Skeletal muscle tissue (tissue), 4 donors: ENCODE results near the gene FBXO27. TPM values are rescaled to one million over a fixed set of nuclear protein-coding genes. Genes with fewer than 3 reads are reported as not detected.

Experiments
- H3K27ac ChIP-seq: one replicate; pipeline ENCODE4 v1.7.0; 2013; ENCODE audit warnings: mild to moderate bottlenecking, low read depth, low read length, inconsistent platforms
- H3K27me3 ChIP-seq, 3 donors: one replicate each; pipeline ENCODE4 v1.7.0; 2013; ENCODE audit warnings: low read length in 3 of 3; ENCODE audit not compliant: control insufficient read depth in 3 of 3, insufficient read depth in 3 of 3
- H3K36me3 ChIP-seq, 3 donors: one replicate each; pipeline ENCODE4 v1.7.0; 2013; ENCODE audit warnings: low read length in 3 of 3; ENCODE audit not compliant: control insufficient read depth in 3 of 3, insufficient read depth in 3 of 3
- H3K4me1 ChIP-seq, 3 donors: one replicate each; pipeline ENCODE4 v1.7.0; 2013; ENCODE audit warnings: low read length in 3 of 3, mild to moderate bottlenecking in 3 of 3; ENCODE audit not compliant: control insufficient read depth in 3 of 3, insufficient read depth in 3 of 3
- H3K4me3 ChIP-seq, 3 donors: one replicate each; pipeline ENCODE4 v1.7.0; 2013; ENCODE audit warnings: low read length in 3 of 3
- H3K9ac ChIP-seq, 3 donors: one replicate each; pipeline ENCODE4 v1.7.0; 2013; ENCODE audit warnings: low read length in 3 of 3, mild to moderate bottlenecking in 3 of 3, moderate library complexity in 2 of 3, low read depth in 1 of 3
- H3K9me3 ChIP-seq, 3 donors: one replicate each; pipeline ENCODE4 v1.7.0; 2013; ENCODE audit warnings: low read length in 3 of 3; ENCODE audit not compliant: control insufficient read depth in 3 of 3
- total RNA-seq: library from RNA; depleted of rRNA; stranded (reverse); fragments of >200 nt; gene quantifications from one replicate; pipeline ENCODE4 v1.2.3, GENCODE V29; 2014
- donor health status: Osteomylitis.

Gene FBXO27
- total RNA-seq, 1 donor from 2014 or later, result 1.0 TPM

- no peaks in the 10 kb centered on the region for H3K36me3 ChIP-seq
- no peaks in the 10 kb centered on the region for H3K4me1 ChIP-seq
- H3K9me3 ChIP-seq, result no peaks in the 10 kb centered on the region
- no peak overlapping the region for H3K9ac ChIP-seq
- no peak overlapping the region for H3K4me3 ChIP-seq
- H3K27ac ChIP-seq, result no peak overlapping the region
- peaks cover 0 to 10% (median 8%) of the 10 kb centered on the region in 3 donors for H3K27me3 ChIP-seq
Measured at GRCh38 chr19:39065928-39066327, 33.6 kb upstream of the FBXO27 start.

GRCh38 chr19:39064405-39064804, 32.1 kb upstream of the FBXO27 start:
- no peak overlapping the region for H3K9ac ChIP-seq
- H3K27me3 ChIP-seq, result peaks cover 0 to 3% (median 0%) of the 10 kb centered on the region in 3 donors
- H3K4me3 ChIP-seq, result no peak overlapping the region
- H3K36me3 ChIP-seq, result no peaks in the 10 kb centered on the region
- no peaks in the 10 kb centered on the region for H3K4me1 ChIP-seq
- H3K27ac ChIP-seq, result no peak overlapping the region
- no peaks in the 10 kb centered on the region for H3K9me3 ChIP-seq

GRCh38 chr19:39060171-39060570, 27.8 kb upstream of the FBXO27 start:
- H3K27me3 ChIP-seq, result peaks cover 0 to 4% (median 3%) of the 10 kb centered on the region in 3 donors

DNA sequence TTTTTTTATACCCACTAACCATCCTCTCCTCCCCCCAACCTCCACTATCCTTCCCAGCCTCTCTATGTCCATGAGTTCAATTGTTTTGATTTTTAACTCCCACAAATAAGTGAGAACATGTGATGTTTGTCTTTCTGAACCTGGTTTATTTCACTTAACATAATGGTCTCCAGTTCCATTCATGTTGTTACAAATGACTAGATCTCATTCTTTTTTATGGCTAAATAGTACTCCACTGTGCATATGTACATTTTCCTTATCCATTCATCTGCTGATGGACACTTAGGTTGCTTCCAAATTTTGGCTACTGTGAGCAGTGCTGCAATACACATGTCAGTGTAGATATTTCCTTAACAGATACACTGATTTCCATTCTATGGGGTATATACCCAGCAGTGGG, 27.0 kb upstream of the FBXO27 start:
- Histone ChIP-seq H3K4me1 (no peaks in the 10 kb centered on the region), H3K4me3 (no peak overlapping the region), H3K9ac (no peak overlapping the region), H3K27ac (no peak overlapping the region), H3K27me3 (peaks cover 0 to 4% (median 3%) of the 10 kb centered on the region in 3 donors), H3K9me3 (peaks cover 0 to 3% (median 3%) of the 10 kb centered on the region in 3 donors), H3K36me3 (no peaks in the 10 kb centered on the region)

More at GRCh38 chr19:39060171-39060570, 27.8 kb upstream of the FBXO27 start:
- Histone ChIP-seq H3K27ac (no peak overlapping the region), H3K9me3 (no peaks in the 10 kb centered on the region), H3K4me1 (no peaks in the 10 kb centered on the region), H3K36me3 (no peaks in the 10 kb centered on the region), H3K4me3 (no peak overlapping the region), H3K9ac (no peak overlapping the region)

DNA sequence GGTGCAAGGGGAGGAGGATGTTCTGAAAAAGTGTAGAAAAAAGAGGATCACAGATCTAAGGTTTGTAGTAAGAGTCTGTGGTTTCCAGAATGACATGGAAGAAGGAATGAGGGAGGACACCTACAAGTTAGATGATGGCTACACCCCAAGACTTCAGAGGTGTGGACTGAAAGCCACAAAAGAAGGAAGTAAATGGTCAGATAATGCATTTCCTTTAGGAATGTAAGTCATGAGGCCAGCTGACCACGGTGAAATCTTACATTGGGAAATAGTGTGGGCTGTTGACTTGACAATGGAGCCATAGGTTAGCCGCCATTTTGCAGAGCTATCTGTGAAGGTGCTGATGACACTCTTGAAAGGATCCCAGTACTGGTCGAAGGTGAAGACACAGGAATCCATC, 25.3 kb upstream of the FBXO27 start:
- Histone ChIP-seq H3K36me3 (no peaks in the 10 kb centered on the region), H3K9ac (no peak overlapping the region), H3K9me3 (peaks cover 0 to 3% (median 3%) of the 10 kb centered on the region in 3 donors), H3K4me1 (no peaks in the 10 kb centered on the region), H3K27ac (no peak overlapping the region), H3K27me3 (peaks cover 0 to 4% (median 3%) of the 10 kb centered on the region in 3 donors), H3K4me3 (no peak overlapping the region)

DNA sequence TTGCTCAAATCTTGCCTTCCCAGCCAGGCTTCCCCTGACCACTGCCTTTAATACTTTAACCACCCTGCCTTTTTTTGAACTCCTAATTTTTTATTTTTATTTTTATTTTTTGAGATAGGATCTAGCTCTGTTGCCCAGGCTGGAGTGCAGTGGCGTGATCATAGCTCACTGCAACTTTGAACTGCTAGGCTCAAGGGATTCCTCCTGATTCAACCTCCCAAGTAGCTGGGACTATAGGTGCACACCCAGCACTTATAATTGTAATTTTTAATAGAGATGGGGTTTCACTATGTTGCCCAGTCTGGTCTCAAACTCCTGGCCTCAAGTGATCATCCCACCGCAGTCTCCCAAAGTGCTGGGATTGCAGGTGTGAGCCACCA, 21.7 kb upstream of the FBXO27 start:
- no peaks in the 10 kb centered on the region for H3K4me1 ChIP-seq
- H3K9ac ChIP-seq, result no peak overlapping the region
- H3K9me3 ChIP-seq, result peaks cover 0 to 3% (median 3%) of the 10 kb centered on the region in 3 donors
- no peaks in the 10 kb centered on the region for H3K36me3 ChIP-seq
- H3K4me3 ChIP-seq, result no peak overlapping the region
- peaks cover 0 to 4% (median 0%) of the 10 kb centered on the region in 3 donors for H3K27me3 ChIP-seq
- H3K27ac ChIP-seq, result no peak overlapping the region

GRCh38 chr19:39053276-39054090, 21.1 kb upstream of the FBXO27 start:
- Histone ChIP-seq H3K36me3 (no peaks in the 10 kb centered on the region), H3K27me3 (peaks cover 0 to 4% (median 0%) of the 10 kb centered on the region in 3 donors), H3K9ac (no peak overlapping the region), H3K4me1 (no peaks in the 10 kb centered on the region), H3K4me3 (no peak overlapping the region), H3K9me3 (peaks cover 0 to 3% (median 3%) of the 10 kb centered on the region in 3 donors), H3K27ac (no peak overlapping the region)

GRCh38 chr19:39052846-39053245, 20.5 kb upstream of the FBXO27 start:
- no peaks in the 10 kb centered on the region for H3K36me3 ChIP-seq
- H3K27me3 ChIP-seq, result peaks cover 0 to 4% (median 1%) of the 10 kb centered on the region in 3 donors
- H3K27ac ChIP-seq, result no peak overlapping the region
- H3K4me1 ChIP-seq, result no peaks in the 10 kb centered on the region
- no peak overlapping the region for H3K9ac ChIP-seq
- H3K9me3 ChIP-seq, result peaks cover 0 to 3% (median 3%) of the 10 kb centered on the region in 3 donors
- H3K4me3 ChIP-seq, result no peak overlapping the region

DNA sequence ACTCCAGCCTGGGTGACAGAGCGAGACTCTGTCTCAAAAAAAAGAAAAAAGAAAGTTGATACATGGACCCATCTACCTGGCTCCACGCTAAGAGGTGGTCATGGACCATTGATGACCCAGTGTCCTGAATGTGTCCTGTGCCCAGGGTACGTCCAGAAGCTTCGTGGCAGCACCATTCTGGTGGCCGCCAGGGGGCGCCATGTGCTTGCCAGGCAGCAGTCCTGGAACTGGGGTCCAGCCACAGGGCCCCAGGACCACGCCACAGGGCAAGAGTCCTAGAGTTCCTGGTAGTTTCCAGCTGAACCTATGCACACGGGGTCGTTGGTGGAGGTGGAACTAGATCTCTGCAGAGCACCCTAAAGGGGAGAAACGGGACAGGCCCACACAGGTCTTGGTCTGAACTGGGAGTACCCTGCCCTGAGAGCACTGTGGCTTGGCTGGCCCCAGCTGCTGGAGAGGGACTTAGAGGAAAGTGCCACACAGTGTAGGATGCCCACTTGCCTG, 19.9 kb upstream of the FBXO27 start:
- peaks cover 0 to 3% (median 3%) of the 10 kb centered on the region in 3 donors for H3K9me3 ChIP-seq
- peaks cover 0 to 3% (median 0%) of the 10 kb centered on the region in 3 donors for H3K27me3 ChIP-seq
- H3K27ac ChIP-seq, result no peak overlapping the region
- no peaks in the 10 kb centered on the region for H3K4me1 ChIP-seq
- no peaks in the 10 kb centered on the region for H3K36me3 ChIP-seq
- no peak overlapping the region for H3K4me3 ChIP-seq
- no peak overlapping the region for H3K9ac ChIP-seq

DNA sequence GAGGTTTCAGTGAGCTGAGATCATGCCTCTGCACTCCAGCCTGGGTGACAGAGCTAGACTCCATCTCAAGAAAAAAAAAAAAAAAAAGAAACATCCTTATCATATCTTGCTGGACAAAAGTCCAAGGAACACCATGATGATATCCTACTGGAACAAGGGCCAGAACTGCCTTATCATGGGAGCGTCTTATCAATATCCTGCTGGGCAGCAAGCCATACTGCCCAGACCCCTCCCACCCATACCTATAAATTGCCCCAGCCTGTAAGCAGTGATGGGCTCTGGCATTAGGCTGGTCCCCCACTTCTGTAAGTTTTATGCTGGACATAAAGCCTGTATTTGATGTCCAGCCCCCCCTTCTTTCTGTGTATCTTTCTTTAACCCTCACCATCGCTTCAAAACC, 14.7 kb upstream of the FBXO27 start:
- Histone ChIP-seq H3K4me3 (no peak overlapping the region), H3K27me3 (peaks cover 0 to 3% (median 3%) of the 10 kb centered on the region in 3 donors), H3K27ac (no peak overlapping the region), H3K9me3 (no peaks in the 10 kb centered on the region), H3K36me3 (no peaks in the 10 kb centered on the region), H3K9ac (no peak overlapping the region), H3K4me1 (no peaks in the 10 kb centered on the region)
